ENCODE data around the gene NBAS.

NBAS gene

GRCh38 chr2:15568874-15569273 is 7.7 kb upstream of the NBAS start:
- Histone ChIP-seq H3K36me3 (ENCODE audit: insufficient read depth, low read length) (no peaks in the 10 kb centered on the region), H3K27me3 (ENCODE audit: insufficient read depth, low read length) (no peaks in the 10 kb centered on the region), H2AFZ (ENCODE audit: low read length, unreplicated experiment) (no peak overlapping the region), H3K79me2 (ENCODE audit: control insufficient read depth, insufficient read depth, low read length, unreplicated experiment) (no peaks in the 10 kb centered on the region), H3K27ac (ENCODE audit: low read depth, low read length) (no peak overlapping the region), H3K4me1 (ENCODE audit: control insufficient read depth, insufficient read depth, low read length, unreplicated experiment) (no peaks in the 10 kb centered on the region), H3K4me3 (ENCODE audit: low read depth, low read length) (no peak overlapping the region)

- H2AFZ ChIP-seq (ENCODE audit: low read length, unreplicated experiment), result no peak overlapping the region
- no peak overlapping the region for H3K4me3 ChIP-seq (ENCODE audit: low read depth, low read length)
- H3K36me3 ChIP-seq (ENCODE audit: insufficient read depth, low read length), result no peaks in the 10 kb centered on the region
- peaks cover 3% of the 10 kb centered on the region for H3K4me1 ChIP-seq (ENCODE audit: control insufficient read depth, insufficient read depth, low read length, unreplicated experiment)
- H3K79me2 ChIP-seq (ENCODE audit: control insufficient read depth, insufficient read depth, low read length, unreplicated experiment), result no peaks in the 10 kb centered on the region
- no peak overlapping the region for H3K27ac ChIP-seq (ENCODE audit: low read depth, low read length)
- H3K27me3 ChIP-seq (ENCODE audit: insufficient read depth, low read length), result no peaks in the 10 kb centered on the region
Observed at GRCh38 chr2:15566912-15567311, 5.8 kb upstream of the NBAS start.

- Histone ChIP-seq H3K27ac (ENCODE audit: low read depth, low read length) (no peak overlapping the region), H2AFZ (ENCODE audit: low read length, unreplicated experiment) (no peak overlapping the region), H3K27me3 (ENCODE audit: insufficient read depth, low read length) (no peaks in the 10 kb centered on the region), H3K4me3 (ENCODE audit: low read depth, low read length) (no peak overlapping the region), H3K36me3 (ENCODE audit: insufficient read depth, low read length) (no peaks in the 10 kb centered on the region), H3K4me1 (ENCODE audit: control insufficient read depth, insufficient read depth, low read length, unreplicated experiment) (peaks cover 9% of the 10 kb centered on the region), H3K79me2 (ENCODE audit: control insufficient read depth, insufficient read depth, low read length, unreplicated experiment) (no peaks in the 10 kb centered on the region)
Observed at GRCh38 chr2:15565994-15566671, 5.0 kb upstream of the NBAS start.

GRCh38 chr2:15565392-15565791 is 4.3 kb upstream of the NBAS start:
- no peaks in the 10 kb centered on the region for H3K27me3 ChIP-seq (ENCODE audit: insufficient read depth, low read length)
- H3K36me3 ChIP-seq (ENCODE audit: insufficient read depth, low read length), result no peaks in the 10 kb centered on the region
- no peak overlapping the region for H2AFZ ChIP-seq (ENCODE audit: low read length, unreplicated experiment)
- H3K79me2 ChIP-seq (ENCODE audit: control insufficient read depth, insufficient read depth, low read length, unreplicated experiment), result peaks cover 7% of the 10 kb centered on the region
- peaks cover 9% of the 10 kb centered on the region for H3K4me1 ChIP-seq (ENCODE audit: control insufficient read depth, insufficient read depth, low read length, unreplicated experiment)
- H3K4me3 ChIP-seq (ENCODE audit: low read depth, low read length), result no peak overlapping the region
- H3K27ac ChIP-seq (ENCODE audit: low read depth, low read length), result no peak overlapping the region

- no peaks in the 10 kb centered on the region for H3K36me3 ChIP-seq (ENCODE audit: insufficient read depth, low read length)
- no peak overlapping the region for H2AFZ ChIP-seq (ENCODE audit: low read length, unreplicated experiment)
- H3K27ac ChIP-seq (ENCODE audit: low read depth, low read length), result no peak overlapping the region
- H3K27me3 ChIP-seq (ENCODE audit: insufficient read depth, low read length), result no peaks in the 10 kb centered on the region
- H3K4me3 ChIP-seq (ENCODE audit: low read depth, low read length), result no peak overlapping the region
- peaks cover 17% of the 10 kb centered on the region for H3K4me1 ChIP-seq (ENCODE audit: control insufficient read depth, insufficient read depth, low read length, unreplicated experiment)
- peaks cover 26% of the 10 kb centered on the region for H3K79me2 ChIP-seq (ENCODE audit: control insufficient read depth, insufficient read depth, low read length, unreplicated experiment)
Observed at GRCh38 chr2:15563227-15564100, 2.3 kb upstream of the NBAS start.

- H3K79me2 ChIP-seq (ENCODE audit: control insufficient read depth, insufficient read depth, low read length, unreplicated experiment), result peaks cover 36% of the 10 kb centered on the region
- no peaks in the 10 kb centered on the region for H3K36me3 ChIP-seq (ENCODE audit: insufficient read depth, low read length)
- H3K27ac ChIP-seq (ENCODE audit: low read depth, low read length), result no peak overlapping the region
- H3K4me3 ChIP-seq (ENCODE audit: low read depth, low read length), result peak overlapping the region; percentile 99
- H3K4me1 ChIP-seq (ENCODE audit: control insufficient read depth, insufficient read depth, low read length, unreplicated experiment), result peaks cover 17% of the 10 kb centered on the region
- no peaks in the 10 kb centered on the region for H3K27me3 ChIP-seq (ENCODE audit: insufficient read depth, low read length)
- peak overlapping the region; percentile 100 for H2AFZ ChIP-seq (ENCODE audit: low read length, unreplicated experiment)
Observed at GRCh38 chr2:15562354-15563031, 1.4 kb upstream of the NBAS start.

- peaks cover 17% of the 10 kb centered on the region for H3K4me1 ChIP-seq (ENCODE audit: control insufficient read depth, insufficient read depth, low read length, unreplicated experiment)
- H3K36me3 ChIP-seq (ENCODE audit: insufficient read depth, low read length), result no peaks in the 10 kb centered on the region
- peak overlapping the region; percentile 99 for H3K4me3 ChIP-seq (ENCODE audit: low read depth, low read length)
- peak overlapping the region; percentile 100 for H2AFZ ChIP-seq (ENCODE audit: low read length, unreplicated experiment)
- peaks cover 36% of the 10 kb centered on the region for H3K79me2 ChIP-seq (ENCODE audit: control insufficient read depth, insufficient read depth, low read length, unreplicated experiment)
- H3K27me3 ChIP-seq (ENCODE audit: insufficient read depth, low read length), result no peaks in the 10 kb centered on the region
- H3K27ac ChIP-seq (ENCODE audit: low read depth, low read length), result peak overlapping the region; percentile 69
Observed at GRCh38 chr2:15561574-15562344, 625 bp upstream of the NBAS start.

GRCh38 chr2:15560140-15560987 is 770 bp downstream of the NBAS start:
- Histone ChIP-seq H3K27me3 (ENCODE audit: insufficient read depth, low read length) (no peaks in the 10 kb centered on the region), H3K27ac (ENCODE audit: low read depth, low read length) (peak overlapping the region; percentile 69), H3K4me3 (ENCODE audit: low read depth, low read length) (peak overlapping the region; percentile 99), H2AFZ (ENCODE audit: low read length, unreplicated experiment) (peak overlapping the region; percentile 100), H3K36me3 (ENCODE audit: insufficient read depth, low read length) (no peaks in the 10 kb centered on the region), H3K4me1 (ENCODE audit: control insufficient read depth, insufficient read depth, low read length, unreplicated experiment) (peaks cover 17% of the 10 kb centered on the region), H3K79me2 (ENCODE audit: control insufficient read depth, insufficient read depth, low read length, unreplicated experiment) (peaks cover 36% of the 10 kb centered on the region)

GRCh38 chr2:15559379-15560139 is 1.6 kb downstream of the NBAS start:
- Histone ChIP-seq H3K36me3 (ENCODE audit: insufficient read depth, low read length) (no peaks in the 10 kb centered on the region), H3K79me2 (ENCODE audit: control insufficient read depth, insufficient read depth, low read length, unreplicated experiment) (peaks cover 36% of the 10 kb centered on the region), H3K27ac (ENCODE audit: low read depth, low read length) (no peak overlapping the region), H3K4me1 (ENCODE audit: control insufficient read depth, insufficient read depth, low read length, unreplicated experiment) (peaks cover 17% of the 10 kb centered on the region), H3K4me3 (ENCODE audit: low read depth, low read length) (peak overlapping the region; percentile 99), H3K27me3 (ENCODE audit: insufficient read depth, low read length) (no peaks in the 10 kb centered on the region), H2AFZ (ENCODE audit: low read length, unreplicated experiment) (no peak overlapping the region)

Measured in ACC112 (cell line).